ENCODE measurements around the gene KRTAP5-3.
"Not testable (repeated sequence)": the region's sequence is repeated elsewhere in the genome, so short reads cannot be mapped to it uniquely, and the experiment has no call there.

KRTAP5-3 gene

DNA sequence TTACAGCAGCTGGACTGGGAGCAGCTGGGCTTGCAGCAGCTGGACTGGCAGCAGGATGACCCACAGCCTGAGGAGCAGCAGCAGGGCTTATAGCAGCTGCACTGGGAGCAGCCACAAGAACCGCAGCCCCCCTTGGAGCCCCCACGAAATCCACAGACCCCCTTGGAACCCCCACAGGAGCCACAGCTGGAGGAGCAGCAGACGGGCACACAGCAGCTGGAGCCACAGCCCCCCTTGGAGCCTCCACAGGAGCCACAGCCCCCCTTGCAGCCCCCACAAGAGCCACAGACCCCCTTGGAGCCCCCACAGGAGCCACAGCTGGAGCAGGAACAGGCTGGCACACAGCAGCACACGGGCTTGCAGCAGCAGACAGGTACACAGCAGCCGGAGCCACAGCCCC lies 362 bp downstream of the KRTAP5-3 start:
- DNase-seq = not testable (repeated sequence)

DNA sequence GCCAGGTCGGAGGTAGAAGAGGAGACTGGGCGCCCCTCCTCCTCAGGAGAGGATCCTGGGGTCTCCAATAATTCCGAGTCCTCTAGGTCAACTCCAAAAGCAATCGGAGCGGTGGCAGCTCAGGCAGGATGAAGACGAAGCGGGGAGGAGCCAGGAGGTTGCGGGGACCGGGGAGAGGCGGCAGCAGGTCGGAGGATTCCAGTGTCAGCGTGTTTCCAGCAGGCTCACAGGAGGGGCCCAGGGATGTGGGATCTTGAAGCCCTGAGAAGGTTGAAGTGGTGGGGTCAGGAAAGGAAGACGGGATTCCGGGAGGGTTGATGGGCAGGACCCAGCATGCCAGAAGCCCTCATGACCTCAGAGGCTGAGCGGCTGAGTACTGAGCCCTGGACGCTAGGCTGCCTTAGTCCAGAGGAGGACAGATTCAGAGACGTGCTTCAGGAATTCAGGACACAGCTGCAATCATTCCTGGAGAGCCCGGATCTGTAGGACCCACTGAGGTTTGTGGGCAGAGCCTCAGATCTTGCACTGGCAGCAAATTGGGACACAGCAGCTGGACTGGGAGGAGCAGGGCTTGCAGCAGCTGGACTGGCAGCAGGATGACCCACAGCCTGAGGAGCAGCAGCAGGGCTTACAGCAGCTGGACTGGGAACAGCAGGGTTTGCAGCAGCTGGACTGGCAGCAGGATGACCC lies 962 bp downstream of the KRTAP5-3 start:
- DNase-seq = not testable (repeated sequence)

DNA sequence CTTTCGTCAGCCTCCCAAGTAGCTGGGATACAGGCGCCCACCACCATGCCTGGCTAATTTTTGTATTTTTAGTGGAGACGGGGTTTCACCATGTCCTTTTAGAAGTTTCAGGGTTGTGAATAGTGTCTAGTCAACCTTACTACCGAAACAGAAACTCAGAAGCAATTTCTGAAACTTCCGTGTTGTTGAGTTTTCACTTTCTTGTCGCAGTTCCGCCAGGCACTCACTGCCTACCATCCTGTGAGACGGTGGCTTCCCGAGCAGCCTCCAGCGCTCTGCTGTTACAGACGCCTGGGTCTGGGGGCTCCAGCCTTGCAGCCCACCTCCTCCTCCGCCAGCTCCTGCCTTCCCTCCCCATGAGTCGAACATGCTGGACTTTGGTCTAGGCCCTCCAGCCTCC lies 2.3 kb downstream of the KRTAP5-3 start:
- not testable (repeated sequence) for DNase-seq

DNA sequence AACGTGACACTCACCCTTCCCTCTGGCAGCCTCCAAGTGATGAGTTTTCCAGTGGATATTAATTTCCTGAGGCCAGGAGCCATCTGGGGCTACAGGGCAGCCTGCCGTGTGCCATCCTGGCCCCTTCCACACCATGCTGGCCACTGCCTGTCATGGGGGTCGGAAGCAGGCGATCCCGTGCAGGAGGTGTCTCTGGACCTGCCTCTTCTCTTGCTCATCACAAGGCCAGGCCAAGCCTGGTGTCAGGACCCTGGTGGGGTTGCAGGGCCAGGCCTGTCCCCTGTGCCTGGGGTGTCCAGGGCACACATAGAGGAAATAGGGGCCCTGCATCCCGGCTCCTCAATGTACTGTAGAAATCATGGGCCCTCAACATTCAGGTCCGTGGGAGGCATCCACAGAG lies 3.6 kb downstream of the KRTAP5-3 start:
- DNase-seq = no peak

DNA sequence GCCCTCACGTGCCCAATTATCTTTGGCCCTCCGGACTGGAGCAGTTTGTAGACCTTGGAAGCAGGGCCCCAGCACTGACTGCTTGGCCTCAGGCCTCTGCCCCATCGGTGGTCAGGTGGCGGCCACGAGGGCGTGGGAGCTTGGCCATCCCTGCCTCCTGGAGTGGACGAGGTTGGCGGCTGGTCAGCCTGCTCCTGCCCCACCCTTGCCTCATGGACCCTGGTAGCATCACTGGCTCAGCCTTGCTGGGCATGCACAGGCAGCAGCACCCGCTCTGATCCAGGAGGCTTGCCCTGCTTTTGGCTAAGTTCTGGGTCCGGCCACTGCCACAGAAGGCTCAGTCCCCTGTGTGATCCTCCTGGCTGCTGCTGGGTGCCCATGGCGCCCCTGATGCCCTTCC lies 4.1 kb downstream of the KRTAP5-3 start:
- DNase-seq = no peak

DNA sequence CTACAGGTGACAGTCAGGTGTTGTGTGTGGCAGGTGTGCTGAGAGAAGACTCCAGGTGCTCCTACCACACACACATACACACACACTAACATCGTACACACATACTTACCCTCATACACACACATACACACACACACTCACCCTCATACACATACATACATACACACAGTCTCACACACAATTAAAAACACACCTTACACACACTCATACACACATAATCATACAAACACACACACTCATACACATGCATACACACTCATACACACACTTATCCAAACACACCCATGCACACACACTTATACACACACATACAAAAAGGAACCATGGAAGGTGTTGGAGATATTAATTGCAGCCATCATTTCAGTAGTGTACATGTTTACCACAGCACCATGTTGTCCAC lies 4.6 kb downstream of the KRTAP5-3 start:
- no peak for DNase-seq

DNA sequence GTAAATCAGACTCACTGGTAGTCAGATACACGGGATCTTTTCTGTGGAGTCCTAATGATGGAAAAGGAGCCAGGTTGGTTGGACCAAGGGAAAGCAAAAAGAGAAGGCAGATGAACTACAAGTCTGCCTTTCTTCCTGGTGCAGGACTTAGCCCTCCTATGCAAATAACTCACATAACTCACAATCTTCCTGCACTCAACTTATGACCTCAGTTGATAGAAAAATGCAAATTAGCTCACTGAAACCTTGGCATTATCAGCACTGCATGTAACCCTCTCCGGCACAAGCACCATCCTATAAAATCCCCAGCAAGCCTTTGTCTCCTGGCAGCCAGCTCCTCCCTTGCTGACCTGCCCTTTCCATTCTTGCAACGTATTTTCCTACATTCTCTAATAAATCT lies 6.6 kb downstream of the KRTAP5-3 start:
- not testable (repeated sequence) for DNase-seq

DNA sequence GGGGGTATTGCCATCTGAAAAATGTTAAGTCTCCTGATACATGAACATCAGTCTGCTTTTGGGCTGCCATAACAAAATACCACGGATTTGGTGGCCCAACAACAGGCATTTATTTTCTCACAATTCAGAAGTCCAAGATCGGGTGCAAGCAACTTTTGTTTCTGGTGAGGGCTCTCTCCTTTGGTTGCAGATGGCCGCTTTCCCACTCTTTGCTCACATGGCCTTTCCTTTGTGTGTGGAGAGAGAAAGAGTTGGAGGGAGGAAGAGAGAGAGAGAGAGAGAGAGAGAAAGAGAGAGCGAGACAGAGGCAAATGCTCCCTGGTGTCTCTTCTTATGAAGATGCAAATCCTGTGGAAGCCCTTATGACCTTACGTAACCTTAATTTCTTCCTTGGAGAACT lies 7.6 kb downstream of the KRTAP5-3 start:
- DNase-seq = no peak

DNA sequence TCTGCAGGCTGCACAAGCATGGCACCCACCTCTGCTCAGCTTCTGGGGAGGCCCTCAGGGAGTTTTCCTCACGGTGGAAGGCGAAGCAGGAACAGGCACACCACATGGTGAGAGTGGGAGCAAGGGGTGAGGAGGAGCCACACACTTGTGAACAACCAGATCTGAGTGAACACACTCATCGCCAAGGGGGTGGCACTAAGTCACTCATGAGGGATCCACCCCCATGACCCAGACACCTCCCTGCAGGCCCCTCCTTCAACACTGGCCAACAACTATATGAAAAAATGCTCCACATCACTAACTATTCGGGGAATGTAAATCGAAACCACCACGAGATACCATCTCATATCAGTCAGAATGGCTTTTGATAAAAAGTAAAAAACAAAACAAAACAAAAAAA lies 9.4 kb downstream of the KRTAP5-3 start:
- no peak for DNase-seq

DNA sequence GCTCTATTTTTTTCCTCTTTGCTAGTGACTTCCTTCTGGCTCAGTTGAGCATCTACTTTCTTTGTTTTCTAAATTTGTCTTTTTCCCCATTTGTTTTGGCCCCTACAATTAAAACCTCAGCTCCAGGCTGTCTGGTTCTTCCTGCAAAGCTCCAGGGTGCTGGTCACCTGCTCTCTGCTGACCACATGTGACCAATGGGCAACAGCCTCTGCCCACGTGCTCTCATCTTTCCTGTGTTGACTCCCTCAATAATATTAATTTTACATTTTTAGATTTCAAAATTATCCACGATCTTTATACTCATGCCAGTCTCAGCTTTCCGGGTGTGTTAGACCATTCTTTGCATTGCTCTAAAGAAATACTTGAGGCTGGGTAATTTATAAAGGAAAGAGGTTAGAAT lies 9.9 kb downstream of the KRTAP5-3 start:
- not testable (repeated sequence) for DNase-seq

DNA sequence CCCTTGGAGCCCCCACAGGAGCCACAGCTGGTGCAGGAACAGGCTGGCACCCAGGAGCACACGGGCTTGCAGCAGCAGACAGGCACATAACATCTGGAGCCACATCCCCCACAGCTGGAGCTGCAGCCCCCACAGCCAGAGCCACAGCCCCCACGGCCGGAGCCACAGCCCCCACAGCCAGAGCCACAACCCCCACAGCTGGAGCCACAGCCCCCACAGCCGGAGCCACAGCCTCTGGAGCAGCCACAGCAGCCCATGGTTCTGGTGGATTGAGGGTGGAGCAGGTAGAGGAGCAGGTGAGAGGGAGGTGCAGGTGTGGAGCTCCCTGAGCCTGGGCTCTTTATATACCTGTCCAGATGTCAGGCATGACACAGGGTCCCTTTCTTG lies 10.3 kb downstream of the KRTAP5-3 start, which contains the start of gene KRTAP5-2:
Gene KRTAP5-2, minus strand, starts transcription at position 301 of the 387 bp plus-strand sequence. Its CDS starts 44 bp downstream, at position 257.
- no peak for DNase-seq

DNA sequence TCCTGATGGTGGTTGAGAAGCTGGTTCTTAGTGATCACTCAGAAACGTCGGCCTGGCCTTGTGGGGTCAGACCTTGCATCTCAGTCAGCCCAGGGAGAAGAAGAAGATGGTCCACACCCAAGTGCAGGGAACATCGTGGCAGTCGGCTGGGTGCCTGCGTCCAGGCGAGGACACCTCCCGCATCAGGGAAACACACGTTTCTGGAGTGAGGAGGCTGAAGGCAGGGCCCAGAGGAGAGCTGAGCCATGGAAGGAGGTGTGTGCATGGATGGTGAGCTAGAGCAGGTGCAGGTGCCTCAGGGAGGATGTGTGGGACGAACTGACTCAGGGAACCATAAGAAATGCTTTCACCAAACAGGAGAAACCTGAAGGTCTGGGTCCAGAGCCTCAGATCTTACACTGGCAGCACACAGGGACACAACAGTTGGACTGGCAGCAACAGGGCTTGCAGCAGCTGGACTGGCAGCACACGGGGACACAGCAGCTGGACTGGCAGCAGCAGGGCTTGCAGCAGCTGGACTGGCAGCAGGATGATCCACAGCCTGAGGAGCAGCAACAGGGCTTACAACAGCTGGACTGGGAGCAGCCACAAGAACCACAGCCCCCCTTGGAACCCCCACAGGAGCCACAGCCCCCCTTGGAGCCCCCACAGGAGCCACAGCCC lies 10.8 kb downstream of the KRTAP5-3 start:
- DNase-seq = no peak

DNA sequence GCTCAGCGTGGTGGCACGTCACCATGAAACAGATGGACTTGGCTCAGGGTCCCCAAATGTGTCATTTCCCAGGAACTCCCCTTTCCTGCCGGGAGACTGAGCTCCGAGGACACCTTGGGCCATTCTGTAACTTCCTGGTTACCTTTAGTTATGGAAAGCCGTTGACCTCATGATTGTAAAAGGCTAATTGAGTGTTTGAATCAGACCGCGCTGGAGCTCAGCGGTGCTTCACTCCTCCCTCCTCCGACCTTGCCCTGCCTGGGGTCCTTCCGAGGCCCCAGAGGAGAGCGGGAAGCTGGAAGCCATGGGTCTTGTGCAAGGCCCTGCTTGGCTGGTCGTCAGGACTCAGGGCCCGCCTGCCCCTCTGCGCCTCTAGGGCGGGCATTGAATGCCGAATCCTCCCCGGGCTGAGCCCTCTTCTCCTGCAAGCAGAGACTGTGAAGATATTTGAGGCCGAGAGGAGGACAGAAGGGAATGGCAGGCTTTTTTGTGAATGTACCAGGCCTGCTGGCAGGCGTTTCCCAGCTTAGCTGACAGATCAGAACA lies 11.6 kb downstream of the KRTAP5-3 start:
- DNase-seq = not testable (repeated sequence)

DNA sequence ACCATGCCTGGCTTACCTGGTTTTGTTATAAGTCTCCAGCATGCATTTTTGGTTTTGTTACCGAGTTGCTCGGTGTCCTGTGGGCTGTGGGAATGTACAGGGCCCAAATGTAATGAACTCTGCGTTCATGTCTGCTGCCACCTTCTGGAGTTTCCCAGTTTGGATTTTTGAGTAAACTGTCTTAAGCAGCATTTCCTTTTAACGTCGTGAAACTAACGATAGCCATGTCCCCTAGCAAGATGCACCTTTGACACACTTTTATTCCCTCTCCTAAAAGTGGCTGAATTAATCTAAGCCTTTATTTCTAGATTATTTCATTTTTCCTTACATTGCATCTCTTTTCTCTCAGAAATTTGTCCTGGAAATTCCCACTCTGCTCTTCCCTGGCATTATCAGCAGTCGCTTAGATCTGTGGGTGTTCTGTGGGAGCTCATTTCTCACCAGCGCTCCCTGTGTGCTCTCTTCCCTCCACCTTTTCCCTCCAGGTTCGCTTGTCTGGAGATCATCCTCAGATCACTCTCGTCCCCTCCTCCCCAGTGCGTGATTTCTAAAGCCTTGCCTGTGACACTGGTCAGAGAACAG lies 12.2 kb downstream of the KRTAP5-3 start:
- DNase-seq = not testable (repeated sequence)

DNA sequence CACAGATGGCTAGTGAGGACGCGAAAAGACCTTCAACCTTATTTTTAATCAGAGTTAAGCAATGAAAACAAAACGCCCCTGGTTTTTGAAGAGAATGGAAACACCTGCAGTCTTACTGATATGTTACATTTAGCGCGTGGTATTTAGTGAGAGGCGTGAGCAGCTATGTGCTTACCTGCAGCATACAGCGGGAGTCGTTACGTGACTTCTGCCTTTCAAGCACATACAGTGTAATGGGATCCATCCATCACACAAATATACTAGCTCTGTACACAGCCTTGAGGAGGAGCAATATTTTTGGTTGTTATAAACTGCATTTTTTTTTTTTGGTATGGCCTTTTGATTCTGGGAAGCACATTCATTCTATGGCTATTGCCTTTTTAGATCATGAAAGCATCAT lies 15.6 kb downstream of the KRTAP5-3 start:
- no peak for DNase-seq

DNA sequence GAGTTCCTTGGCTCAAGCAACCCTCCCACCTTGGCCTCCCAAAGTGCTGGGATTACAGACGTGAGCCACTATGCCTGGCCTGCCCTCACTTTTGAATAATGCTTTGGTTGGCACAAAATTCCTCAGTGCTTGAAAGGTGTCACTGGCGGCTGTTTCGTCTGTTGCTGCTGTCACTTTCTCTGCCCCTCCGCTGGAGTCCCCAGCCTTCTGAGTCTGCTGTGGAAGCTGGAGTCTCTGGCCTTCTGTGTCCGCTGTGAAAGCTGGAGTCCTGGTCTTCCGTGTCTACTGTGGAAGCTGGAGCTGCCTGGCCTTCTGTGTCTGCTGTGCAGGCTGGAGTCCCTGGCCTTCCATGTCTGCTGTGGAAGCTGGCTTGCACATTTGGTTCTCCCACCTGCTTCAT lies 18.3 kb downstream of the KRTAP5-3 start:
- DNase-seq = no peak

DNA sequence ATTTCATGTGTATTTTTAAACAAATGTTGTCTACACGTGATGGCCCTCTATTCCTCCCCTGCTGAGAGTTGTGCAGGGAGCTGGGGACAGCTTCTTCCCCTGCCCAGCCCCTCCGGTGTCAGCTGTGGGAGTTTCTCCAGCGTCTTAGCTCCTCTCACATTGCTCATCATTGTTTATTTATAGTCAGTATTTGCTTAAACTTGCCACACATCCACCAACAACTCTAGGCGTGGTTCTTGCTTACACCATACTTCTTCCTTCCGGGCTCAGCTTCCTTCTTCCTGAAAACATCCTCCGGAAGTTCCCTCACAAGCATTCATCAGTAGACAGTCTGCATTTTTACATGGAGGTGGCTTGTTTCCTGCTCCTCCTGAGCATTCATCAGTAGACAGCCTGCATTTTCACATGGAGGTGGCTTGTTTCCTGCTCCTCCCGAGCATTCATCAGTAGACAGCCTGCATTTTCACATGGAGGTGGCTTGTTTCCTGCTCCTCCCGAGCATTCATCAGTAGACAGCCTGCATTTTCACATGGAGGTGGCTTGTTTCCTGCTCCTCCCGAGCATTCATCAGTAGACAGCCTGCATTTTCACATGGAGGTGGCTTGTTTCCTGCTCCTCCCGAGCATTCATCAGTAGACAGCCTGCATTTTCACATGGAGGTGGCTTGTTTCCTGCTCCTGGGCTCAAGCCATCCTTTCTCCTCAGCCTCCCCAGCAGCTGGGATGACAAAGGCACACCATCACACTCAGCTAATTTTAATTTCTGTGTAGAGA lies 18.9 kb downstream of the KRTAP5-3 start:
- DNase-seq = not testable (repeated sequence)

DNA sequence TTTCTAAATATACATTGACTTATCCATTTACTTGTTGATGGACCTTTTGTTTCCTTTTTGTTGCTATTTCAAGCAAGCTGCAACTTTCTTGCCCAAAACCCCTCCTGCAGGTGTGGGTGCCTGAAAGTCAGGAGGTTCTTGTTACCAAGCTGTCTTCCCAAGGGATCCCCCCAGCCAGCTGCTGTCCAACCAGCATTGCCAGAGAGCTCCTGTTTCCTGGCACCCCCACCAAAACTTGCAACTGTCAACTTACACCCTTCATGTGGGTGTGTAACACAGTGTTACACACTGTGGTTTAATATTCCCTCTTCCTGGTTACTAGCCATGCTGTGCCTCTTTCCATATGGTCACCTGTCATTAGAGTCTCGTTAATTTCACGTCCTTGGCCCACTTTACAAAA lies 21.6 kb downstream of the KRTAP5-3 start:
- no peak for DNase-seq

DNA sequence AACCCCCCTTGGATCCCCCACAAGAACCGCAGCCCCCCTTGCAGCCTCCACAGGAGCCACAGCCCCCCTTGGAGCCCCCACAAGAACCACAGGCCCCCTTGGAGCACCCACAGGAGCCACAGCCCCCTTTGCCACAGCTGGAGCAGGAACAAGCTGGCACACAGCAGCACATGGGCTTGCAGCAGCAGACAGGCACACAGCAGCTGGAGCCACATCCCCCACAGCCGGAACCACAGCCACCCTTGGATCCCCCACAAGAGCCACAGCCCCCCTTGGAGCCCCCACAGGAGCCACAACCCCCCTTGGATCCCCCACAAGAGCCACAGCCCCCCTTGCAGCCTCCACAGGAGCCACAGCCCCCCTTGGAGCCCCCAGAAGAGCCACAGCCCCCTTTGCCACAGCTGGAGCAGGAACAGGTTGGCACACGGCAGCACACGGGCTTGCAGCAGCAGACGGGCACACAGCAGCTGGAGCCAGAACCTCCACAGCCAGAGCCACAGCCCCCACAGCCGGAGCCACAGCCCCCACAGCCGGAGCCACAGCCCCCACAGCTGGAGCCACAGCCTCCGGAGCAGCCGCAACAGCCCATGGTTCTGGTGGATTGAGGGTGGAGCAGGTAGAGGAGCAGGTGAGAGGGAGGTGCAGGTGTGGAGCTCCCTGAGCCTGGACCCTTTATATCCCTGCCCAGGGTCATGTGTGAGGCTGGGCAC lies 23.4 kb downstream of the KRTAP5-3 start, which contains the start of gene KRTAP5-1:
Gene KRTAP5-1, minus strand, starts transcription at position 623 of the 710 bp plus-strand sequence. Its CDS starts 34 bp downstream, at position 589.
- not testable (repeated sequence) for DNase-seq

DNA sequence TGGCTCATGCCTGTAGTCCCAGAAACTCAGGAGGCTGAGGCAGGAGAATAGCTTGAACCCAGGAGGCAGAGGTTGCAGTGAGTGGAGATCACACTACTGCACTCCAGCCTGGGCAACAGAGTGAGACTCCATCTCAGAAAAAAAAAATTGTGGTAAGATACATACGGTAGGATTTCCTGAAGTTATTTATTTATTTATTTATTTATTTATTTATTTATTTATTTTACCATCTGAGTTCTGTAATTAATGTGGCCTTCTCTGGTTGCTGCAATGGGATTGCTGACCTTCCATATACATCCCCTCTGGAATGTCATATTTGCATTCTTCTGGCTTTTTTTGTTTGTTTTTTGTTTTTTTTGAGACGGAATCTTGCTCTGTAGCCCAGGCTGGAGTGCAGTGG lies 25.4 kb downstream of the KRTAP5-3 start:
- DNase-seq = not testable (repeated sequence)

DNA sequence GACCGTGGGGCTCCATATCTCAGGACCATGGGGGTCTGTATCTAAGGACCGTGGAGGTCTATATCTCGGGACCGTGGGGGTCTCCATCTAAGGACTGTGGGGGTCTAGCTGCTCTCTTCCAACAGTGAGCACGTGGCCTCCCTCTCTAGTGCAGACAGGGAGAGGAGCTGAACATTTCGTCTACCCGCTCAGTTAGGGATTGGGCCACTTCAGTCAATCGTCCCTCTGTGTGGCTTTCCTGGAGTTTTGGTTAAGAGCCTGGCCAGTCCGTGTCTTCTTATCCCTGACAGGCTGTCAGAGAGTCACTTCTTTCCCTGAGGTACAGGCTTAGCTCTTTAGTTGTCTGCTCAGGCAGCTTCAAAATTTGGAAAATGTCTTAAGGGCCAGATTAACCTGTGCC lies 26.3 kb downstream of the KRTAP5-3 start:
- no peak for DNase-seq

DNA sequence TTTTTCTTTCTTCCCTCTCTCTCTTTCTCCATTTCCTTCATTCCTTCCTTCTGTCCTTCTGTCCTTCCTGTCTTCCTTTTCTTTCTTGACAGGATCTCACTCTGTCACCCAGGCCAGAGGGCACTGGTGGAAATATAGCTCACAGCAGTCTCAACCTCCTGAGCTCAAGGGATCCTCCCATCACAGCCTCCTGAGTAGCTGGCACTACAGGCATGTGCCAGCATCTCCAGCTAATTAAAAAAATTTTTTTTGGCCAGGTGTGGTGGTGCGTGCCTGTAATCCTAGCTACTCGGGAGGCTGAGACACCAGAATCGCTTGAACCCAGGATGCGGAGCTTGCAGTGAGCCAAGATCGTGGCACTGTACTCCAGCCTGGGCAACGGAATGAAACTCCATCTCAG lies 31.4 kb downstream of the KRTAP5-3 start:
- no peak for DNase-seq
